HepG2 (cell line): ENCODE measurements around the gene SLX4. TPM values are rescaled to one million over a fixed set of nuclear protein-coding genes. Genes with fewer than 3 reads are reported as not detected.

Source experiments
- ARID4A ChIP-seq: sonication (generic); formaldehyde crosslinking; IDR thresholded peaks from 2 replicates; pipeline ENCODE4 v1.5.0; 2020; ENCODE audit warnings: mild to moderate bottlenecking, missing genetic modification reagents, borderline replicate concordance
- BRF2 ChIP-seq: sonication (generic); formaldehyde crosslinking; IDR thresholded peaks from 2 replicates; pipeline ENCODE4 v1.8.1; 2022; ENCODE audit warnings: mild to moderate bottlenecking, missing genetic modification reagents
- CEBPZ ChIP-seq: IDR thresholded peaks from 2 replicates; pipeline ENCODE4 v1.6.1; 2012; ENCODE audit warnings: low read length, improper control_type of control experiment
- ELF3 ChIP-seq: IDR thresholded peaks from 2 replicates; pipeline ENCODE4 v1.6.1; 2016; ENCODE audit warnings: missing genetic modification reagents, missing compliant biosample characterization
- FOXA3 ChIP-seq: IDR thresholded peaks from 2 replicates; pipeline ENCODE4 v1.6.1; 2016; ENCODE audit warnings: missing genetic modification reagents, missing compliant biosample characterization
- HOXA3 ChIP-seq: sonication (generic); formaldehyde crosslinking; IDR thresholded peaks from 2 replicates; pipeline ENCODE4 v1.5.0; 2020; ENCODE audit warnings: missing genetic modification reagents
- IKZF4 ChIP-seq: sonication (generic); formaldehyde crosslinking; IDR thresholded peaks from 2 replicates; pipeline ENCODE4 v1.5.1; 2020; ENCODE audit warnings: borderline replicate concordance, mild to moderate bottlenecking, low read depth, missing genetic modification reagents; ENCODE audit errors: not compliant biosample characterization
- IRF2 ChIP-seq: IDR thresholded peaks from 2 replicates; pipeline ENCODE4 v1.6.1; 2018; ENCODE audit warnings: missing genetic modification reagents, missing compliant biosample characterization
- PAX8 ChIP-seq: sonication (generic); formaldehyde crosslinking; IDR thresholded peaks from 2 replicates; pipeline ENCODE4 v1.8.0; 2022; ENCODE audit warnings: mild to moderate bottlenecking, missing genetic modification reagents, borderline replicate concordance
- PLRG1 ChIP-seq: fragments of 450-650 bp; conservative IDR thresholded peaks from 2 replicates; pipeline ENCODE4 v1.6.1; 2016
- REXO4 ChIP-seq: sonication (generic); formaldehyde crosslinking; IDR thresholded peaks from 2 replicates; pipeline ENCODE4 v1.8.0; 2022; ENCODE audit warnings: missing genetic modification reagents, mild to moderate bottlenecking, borderline replicate concordance
- SIX1 ChIP-seq: sonication (generic); formaldehyde crosslinking; IDR thresholded peaks from 2 replicates; pipeline ENCODE4 v1.4.0; 2020; ENCODE audit warnings: missing genetic modification reagents, borderline replicate concordance
- SOX5 ChIP-seq: IDR thresholded peaks from 2 replicates; pipeline ENCODE4 v1.6.1; 2016; ENCODE audit warnings: borderline replicate concordance
- TFDP1 ChIP-seq: IDR thresholded peaks from 2 replicates; pipeline ENCODE4 v1.6.1; 2016; ENCODE audit warnings: missing compliant biosample characterization, missing genetic modification reagents, borderline replicate concordance
- ZNF138 ChIP-seq: sonication (generic); formaldehyde crosslinking; IDR thresholded peaks from 2 replicates; pipeline ENCODE4 v1.5.0; 2020; ENCODE audit warnings: mild to moderate bottlenecking, low read depth, missing genetic modification reagents
- ZNF18 ChIP-seq: sonication (generic); formaldehyde crosslinking; IDR thresholded peaks from 2 replicates; pipeline ENCODE4 v1.8.0; 2022; ENCODE audit warnings: mild to moderate bottlenecking, missing genetic modification reagents; ENCODE audit not compliant: insufficient replicate concordance
- ZNF703 ChIP-seq: sonication (generic); formaldehyde crosslinking; IDR thresholded peaks from 2 replicates; pipeline ENCODE4 v1.5.1; 2020; ENCODE audit warnings: missing genetic modification reagents, mild to moderate bottlenecking, moderate library complexity, borderline replicate concordance
- polyA plus RNA-seq, 8 experiments: library from polyadenylated mRNA; depleted of rRNA in 3 of 8; stranded (reverse) in 7 of 8; unstranded in 1 of 8; fragments of >200 nt; fragmentation: Illumina TruSeq in 4 of 8; extraction: Trizol in 4 of 8; gene quantifications; 2 replicates each; pipeline versions ENCODE4 v1.2.1 to v1.2.3, GENCODE V29; 2011 to 2016; ENCODE audit warnings: low read depth in 4 of 8, missing spikeins in 1 of 8, mixed read lengths in 1 of 8; ENCODE audit not compliant: insufficient read depth in 1 of 8
- total RNA-seq, 5 experiments: library from RNA; depleted of rRNA; stranded (reverse); fragments of >200 nt; fragmentation: Illumina TruSeq; extraction: Trizol; gene quantifications; 2 replicates each; pipeline ENCODE4 v1.2.3, GENCODE V29; 2016; ENCODE audit warnings: low read depth in 1 of 5

SLX4 gene
- total and polyA plus RNA-seq, 2 of the 13 experiments (the other 11 are each of a cell fraction or from before 2014, with no cell fraction given): 1.1 to 3.6 TPM

DNA sequence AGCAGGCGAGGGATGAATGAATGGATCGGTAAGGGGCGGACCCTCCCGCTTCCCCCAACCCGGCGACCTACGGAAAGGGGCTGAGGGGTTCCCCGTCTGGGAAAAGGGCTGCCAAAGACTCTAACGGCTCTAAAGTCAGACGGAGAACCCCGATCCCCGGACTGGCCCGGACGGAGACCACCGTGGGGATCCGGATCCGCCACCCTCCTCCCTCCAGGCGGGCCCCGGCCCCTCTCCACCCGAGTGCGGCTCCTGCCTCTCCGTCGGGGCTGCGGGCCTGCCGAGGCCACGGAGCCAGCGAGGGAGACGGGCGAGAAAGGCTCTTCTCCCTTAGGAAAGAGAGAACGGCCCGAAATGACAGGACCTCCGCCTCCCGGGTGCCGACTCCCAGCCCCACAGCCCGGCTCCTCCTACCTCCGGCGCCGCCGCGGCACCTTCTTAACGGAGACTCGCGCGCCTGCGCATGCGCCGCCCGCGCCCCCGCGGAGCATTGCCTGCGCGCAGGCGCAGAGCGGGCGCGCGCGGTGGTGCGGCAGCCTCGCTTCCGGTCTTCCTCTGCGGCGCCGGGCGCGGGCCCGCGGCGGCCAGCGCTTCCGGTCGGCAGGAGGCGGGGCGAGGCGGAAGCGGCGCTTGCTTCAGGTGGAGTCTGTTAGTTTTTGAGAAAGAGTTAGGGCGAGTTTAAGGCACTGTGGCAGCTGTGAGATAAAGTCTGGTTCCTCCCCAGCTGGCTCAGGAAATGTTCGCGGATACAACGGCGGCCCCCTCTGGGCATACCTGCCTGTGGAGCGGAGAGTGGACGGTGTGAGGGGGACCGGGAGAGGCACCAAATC, at the start of gene SLX4 (continued):
- TF ChIP-seq SIX1 (CRISPR knock-in tag) (no peak), CEBPZ (no peak), ELF3 (CRISPR knock-in tag) (peak; percentile 77), PAX8 (CRISPR knock-in tag) (no peak), HOXA3 (CRISPR knock-in tag) (peak; percentile 54; the same call in 1 of the 2 replicates), PLRG1 (no peak), SOX5 (CRISPR knock-in tag) (0 out of 2 replicates have a peak, but pooled peaks have one; percentile 7), BRF2 (no peak), ZNF138 (CRISPR knock-in tag) (peak; percentile 31; the same call in 1 of the 2 replicates), IKZF4 (CRISPR knock-in tag) (no peak), IRF2 (no peak), REXO4 (CRISPR knock-in tag) (no peak), ARID4A (CRISPR knock-in tag) (peak; percentile 83), FOXA3 (CRISPR knock-in tag) (no peak), TFDP1 (CRISPR knock-in tag) (peak; percentile 73; the same call in 1 of the 2 replicates), ZNF18 (CRISPR knock-in tag) (no peak), ZNF703 (CRISPR knock-in tag) (no peak)
